GM10847 (cell line): ENCODE results near the gene LRCH1.

Experiments
- POLR2A ChIP-seq: IDR thresholded peaks from 2 replicates; pipeline ENCODE4 v1.6.1; 2011; ENCODE audit not compliant: insufficient read length; ENCODE audit errors: extremely low read depth

LRCH1 gene

GRCh38 chr13:46552889-46553520, at the start of gene LRCH1:
LRCH1 (plus strand) TSS chr13:46553170; CDS start chr13:46553397, 227 bp downstream.
- no peak for TF ChIP-seq POLR2A

GRCh38 chr13:46504036-46504435, 48.9 kb upstream of the LRCH1 start:
- no peak for TF ChIP-seq POLR2A

GRCh38 chr13:46507981-46508380, 45.0 kb upstream of the LRCH1 start:
- TF ChIP-seq POLR2A = no peak

GRCh38 chr13:46509981-46510380, 43.0 kb upstream of the LRCH1 start:
- TF ChIP-seq POLR2A = no peak

- TF ChIP-seq POLR2A = no peak
Observed at GRCh38 chr13:46515803-46516202, 37.2 kb upstream of the LRCH1 start.

- no peak for TF ChIP-seq POLR2A
Observed at GRCh38 chr13:46516599-46517338, 36.2 kb upstream of the LRCH1 start.

- TF ChIP-seq POLR2A = no peak
Observed at GRCh38 chr13:46519182-46519581, 33.8 kb upstream of the LRCH1 start.

- TF ChIP-seq POLR2A = no peak
Observed at GRCh38 chr13:46520166-46520565, 32.8 kb upstream of the LRCH1 start.

GRCh38 chr13:46521486-46521885, 31.5 kb upstream of the LRCH1 start:
- TF ChIP-seq POLR2A = no peak

GRCh38 chr13:46521921-46522747, 30.8 kb upstream of the LRCH1 start:
- no peak for TF ChIP-seq POLR2A

- TF ChIP-seq POLR2A = no peak
Observed at GRCh38 chr13:46522748-46523030, 30.3 kb upstream of the LRCH1 start.

GRCh38 chr13:46523972-46524752, 28.8 kb upstream of the LRCH1 start:
- no peak for TF ChIP-seq POLR2A

- no peak for TF ChIP-seq POLR2A
Observed at GRCh38 chr13:46526100-46526735, 26.8 kb upstream of the LRCH1 start.

GRCh38 chr13:46526740-46527139, 26.2 kb upstream of the LRCH1 start:
- no peak for TF ChIP-seq POLR2A

- TF ChIP-seq POLR2A = no peak
Observed at GRCh38 chr13:46527237-46527636, 25.7 kb upstream of the LRCH1 start.
